GM12878 (cell line): ENCODE data around the gene BEND4.

ENCODE experiments used
- CHD2 ChIP-seq: IDR thresholded peaks from 2 replicates; pipeline ENCODE4 v1.6.1; 2011; ENCODE audit warnings: low read depth, low read length, improper control_type of control experiment, borderline replicate concordance
- EP300 ChIP-seq, 2 experiments: fragments of 150-350 bp in 1 of 2; IDR thresholded peaks; 2 replicates each; pipeline ENCODE4 v1.6.1; 2011 to 2012; ENCODE audit warnings: low read depth in 2 of 2, low read length in 2 of 2, borderline replicate concordance in 1 of 2, improper control_type of control experiment in 1 of 2, inconsistent platforms in 1 of 2; ENCODE audit not compliant: control insufficient read depth in 1 of 2
- MXI1 ChIP-seq: fragments of 150-350 bp; IDR thresholded peaks from 2 replicates; pipeline ENCODE4 v1.6.1; 2011; ENCODE audit warnings: low read depth, mild to moderate bottlenecking, inconsistent platforms, low read length, improper control_type of control experiment
- NFYA ChIP-seq: IDR thresholded peaks from 2 replicates; pipeline ENCODE4 v1.6.1; 2011; ENCODE audit warnings: low read depth, mild to moderate bottlenecking, low read length, improper control_type of control experiment, borderline replicate concordance
- POLR2A ChIP-seq: IDR thresholded peaks from 2 replicates; pipeline ENCODE4 v1.6.1; 2011; ENCODE audit warnings: low read depth, mild to moderate bottlenecking, low read length
- RAD51 ChIP-seq: fragments of 450-650 bp; IDR thresholded peaks from 2 replicates; pipeline ENCODE4 v1.6.1; 2016; ENCODE audit warnings: moderate library complexity, mild to moderate bottlenecking, inconsistent platforms
- TF ChIP-seq, protein P1 (sequence below), 3 experiments: IDR thresholded peaks in 2 of 3; conservative IDR thresholded peaks in 1 of 3; 2 replicates each; pipeline ENCODE4 v1.5.1; 2011; ENCODE audit warnings: low read depth in 3 of 3, low read length in 3 of 3, mild to moderate bottlenecking in 3 of 3, control low read depth in 2 of 3, moderate library complexity in 2 of 3, inconsistent platforms in 1 of 3, mixed read lengths in 1 of 3; ENCODE audit not compliant: control insufficient read depth in 2 of 3, insufficient read depth in 1 of 3; ENCODE audit errors: extremely low read depth in 1 of 3
- TF ChIP-seq, protein P2 (sequence below): IDR thresholded peaks from 2 replicates; pipeline ENCODE4 v1.6.1; 2012; ENCODE audit warnings: low read depth, low read length, improper control_type of control experiment

DNA sequence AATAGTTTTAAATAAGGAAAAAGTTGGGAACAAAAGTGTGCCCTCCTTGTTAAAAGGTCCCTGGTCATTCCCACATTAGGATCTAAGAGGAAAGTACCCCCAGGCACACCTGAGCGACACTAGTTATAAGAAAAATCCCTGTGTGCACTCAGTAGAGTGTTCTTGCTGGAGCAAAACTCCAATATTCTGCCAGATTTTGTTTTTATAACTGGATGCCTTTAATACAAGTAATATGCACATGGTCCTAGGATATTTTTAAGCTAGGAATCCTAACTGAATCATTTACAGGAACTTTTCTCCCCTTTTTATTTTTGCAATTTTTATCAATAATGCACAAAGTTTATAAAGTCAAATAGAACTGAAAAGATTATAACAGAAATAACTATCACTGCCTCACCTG lies 68.6 kb downstream of the BEND4 start:
- TF ChIP-seq, protein P1, sequence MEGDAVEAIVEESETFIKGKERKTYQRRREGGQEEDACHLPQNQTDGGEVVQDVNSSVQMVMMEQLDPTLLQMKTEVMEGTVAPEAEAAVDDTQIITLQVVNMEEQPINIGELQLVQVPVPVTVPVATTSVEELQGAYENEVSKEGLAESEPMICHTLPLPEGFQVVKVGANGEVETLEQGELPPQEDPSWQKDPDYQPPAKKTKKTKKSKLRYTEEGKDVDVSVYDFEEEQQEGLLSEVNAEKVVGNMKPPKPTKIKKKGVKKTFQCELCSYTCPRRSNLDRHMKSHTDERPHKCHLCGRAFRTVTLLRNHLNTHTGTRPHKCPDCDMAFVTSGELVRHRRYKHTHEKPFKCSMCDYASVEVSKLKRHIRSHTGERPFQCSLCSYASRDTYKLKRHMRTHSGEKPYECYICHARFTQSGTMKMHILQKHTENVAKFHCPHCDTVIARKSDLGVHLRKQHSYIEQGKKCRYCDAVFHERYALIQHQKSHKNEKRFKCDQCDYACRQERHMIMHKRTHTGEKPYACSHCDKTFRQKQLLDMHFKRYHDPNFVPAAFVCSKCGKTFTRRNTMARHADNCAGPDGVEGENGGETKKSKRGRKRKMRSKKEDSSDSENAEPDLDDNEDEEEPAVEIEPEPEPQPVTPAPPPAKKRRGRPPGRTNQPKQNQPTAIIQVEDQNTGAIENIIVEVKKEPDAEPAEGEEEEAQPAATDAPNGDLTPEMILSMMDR (IDR thresholded peaks at IDR 0.05 in 2 of 3, conservative IDR thresholded peaks at IDR 0.05 in 1 of 3; ENCODE audit: control insufficient read depth in 2 of 3, extremely low read depth in 1 of 3, insufficient read depth in 1 of 3, low read depth in 3 of 3, low read length in 3 of 3), result no peak
- TF ChIP-seq RAD51, result no peak
- TF ChIP-seq EP300 (IDR thresholded peaks at IDR 0.05; ENCODE audit: borderline replicate concordance in 1 of 2, control insufficient read depth in 1 of 2, low read depth in 2 of 2, low read length in 2 of 2), result no peak
- TF ChIP-seq CHD2, result no peak
- TF ChIP-seq MXI1, result no peak
- TF ChIP-seq NFYA, result no peak
- no peak for TF ChIP-seq POLR2A
- TF ChIP-seq, protein P2, sequence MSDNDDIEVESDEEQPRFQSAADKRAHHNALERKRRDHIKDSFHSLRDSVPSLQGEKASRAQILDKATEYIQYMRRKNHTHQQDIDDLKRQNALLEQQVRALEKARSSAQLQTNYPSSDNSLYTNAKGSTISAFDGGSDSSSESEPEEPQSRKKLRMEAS, result no peak
